Lower lobe of right lung (tissue), 2 donors: ENCODE results near the gene ARMC7. TPM values are rescaled to one million over a fixed set of nuclear protein-coding genes. Genes with fewer than 3 reads are reported as not detected.

Source experiments
- ATAC-seq, 2 donors: fragments of 200-7000 bp; cut with Tn5 transposase; one replicate each; pipeline ENCODE4 v1.9.1; 2020 to 2022; ENCODE audit warnings: mild to moderate bottlenecking in 2 of 2, moderate library complexity in 2 of 2
- DNase-seq: peaks from one replicate; pipeline ENCODE4 v3.0.0-alpha.2; 2020
- H3K27ac ChIP-seq: fragments of 200-600 bp; one replicate; pipeline ENCODE4 v1.8.0; 2022
- H3K27me3 ChIP-seq: fragments of 200-600 bp; one replicate; pipeline ENCODE4 v1.8.0; 2022; ENCODE audit warnings: low read depth
- H3K36me3 ChIP-seq: fragments of 200-600 bp; one replicate; pipeline ENCODE4 v1.8.0; 2022; ENCODE audit warnings: mild to moderate bottlenecking
- H3K4me1 ChIP-seq: fragments of 200-600 bp; one replicate; pipeline ENCODE4 v1.8.0; 2022
- H3K4me3 ChIP-seq: fragments of 200-600 bp; one replicate; pipeline ENCODE4 v1.8.0; 2022; ENCODE audit warnings: mild to moderate bottlenecking
- H3K9me3 ChIP-seq: fragments of 200-600 bp; one replicate; pipeline ENCODE4 v1.8.0; 2022
- CTCF ChIP-seq: fragments of 200-600 bp; IDR thresholded peaks from one replicate; pipeline ENCODE4 v1.8.0; 2022; ENCODE audit warnings: antibody characterized with exemption, mild to moderate bottlenecking
- intact Hi-C: fragments of 100-400 bp; cut with DNase I; formaldehyde crosslinking; loops from one replicate; pipeline ENCODE4 v1.11.0; 2022
- total RNA-seq: library from RNA; stranded (reverse); fragmentation: NEBNext Ultra II Directional; extraction: Animal tissue kit (Norgen Biotek cat#: 25700); gene quantifications from one replicate; pipeline ENCODE4 v1.2.1, GENCODE V29; 2021
- donor health status: DM: no; HTN: yes; CAD: no; lungs with severe emphysema.

Gene ARMC7
- total RNA-seq, 1 donor from 2014 or later: 16.7 TPM

GRCh38 chr17:75079023-75079373, 30.8 kb upstream of the ARMC7 start:
- peak in 1 of 2 donors; percentile 5 for ATAC-seq
- Histone ChIP-seq H3K9me3 (no peaks in the 10 kb centered on the region), H3K4me1 (peaks cover 44% of the 10 kb centered on the region), H3K27ac (peak overlapping the region; percentile 86), H3K4me3 (peak overlapping the region; percentile 2), H3K27me3 (no peaks in the 10 kb centered on the region), H3K36me3 (no peaks in the 10 kb centered on the region)
- no peak for TF ChIP-seq CTCF
- DNase-seq: no peak
- intact Hi-C loops: no loop called here

GRCh38 chr17:75081611-75082540, 27.9 kb upstream of the ARMC7 start:
- no peaks in the 10 kb centered on the region for H3K27me3 ChIP-seq
- no peak overlapping the region for H3K27ac ChIP-seq
- intact Hi-C loops: no loop called here
- H3K9me3 ChIP-seq: no peaks in the 10 kb centered on the region
- H3K4me1 ChIP-seq: peaks cover 52% of the 10 kb centered on the region
- H3K36me3 ChIP-seq: no peaks in the 10 kb centered on the region
- ATAC-seq: no peak
- H3K4me3 ChIP-seq: no peak overlapping the region
- DNase-seq: no peak
- no peak for TF ChIP-seq CTCF

GRCh38 chr17:75082683-75083082, 27.1 kb upstream of the ARMC7 start:
- no peak overlapping the region for H3K27ac ChIP-seq
- H3K9me3 ChIP-seq: no peaks in the 10 kb centered on the region
- DNase-seq (no peak), ATAC-seq (no peak)
- intact Hi-C loops: no loop called here
- no peaks in the 10 kb centered on the region for H3K27me3 ChIP-seq
- H3K4me1 ChIP-seq: peaks cover 50% of the 10 kb centered on the region
- no peaks in the 10 kb centered on the region for H3K36me3 ChIP-seq
- TF ChIP-seq CTCF: no peak
- no peak overlapping the region for H3K4me3 ChIP-seq

GRCh38 chr17:75084039-75084660, 25.6 kb upstream of the ARMC7 start:
- DNase-seq (no peak), ATAC-seq (no peak)
- no peaks in the 10 kb centered on the region for H3K36me3 ChIP-seq
- intact Hi-C loops: no loop called here
- peak overlapping the region; percentile 46 for H3K27ac ChIP-seq
- no peaks in the 10 kb centered on the region for H3K27me3 ChIP-seq
- no peaks in the 10 kb centered on the region for H3K9me3 ChIP-seq
- H3K4me1 ChIP-seq: peaks cover 47% of the 10 kb centered on the region
- no peak overlapping the region for H3K4me3 ChIP-seq
- no peak for TF ChIP-seq CTCF

GRCh38 chr17:75086496-75087181, 23.1 kb upstream of the ARMC7 start:
- DNase-seq (no peak), ATAC-seq (no peak)
- Histone ChIP-seq H3K4me1 (peaks cover 60% of the 10 kb centered on the region), H3K27me3 (no peaks in the 10 kb centered on the region), H3K9me3 (no peaks in the 10 kb centered on the region), H3K27ac (peak overlapping the region; percentile 96), H3K36me3 (no peaks in the 10 kb centered on the region), H3K4me3 (peak overlapping the region; percentile 74)
- no peak for TF ChIP-seq CTCF
- intact Hi-C loops: no loop called here
